GM18909 (cell line): ENCODE results near the gene RAB44.

Experiments used
- ATAC-seq: cut with Tn5 transposase; IDR thresholded peaks from one replicate; pipeline ENCODE4 v1.9.1; 2021; ENCODE audit warnings: mild to moderate bottlenecking; ENCODE audit not compliant: unreplicated experiment, poor library complexity

RAB44 gene

DNA sequence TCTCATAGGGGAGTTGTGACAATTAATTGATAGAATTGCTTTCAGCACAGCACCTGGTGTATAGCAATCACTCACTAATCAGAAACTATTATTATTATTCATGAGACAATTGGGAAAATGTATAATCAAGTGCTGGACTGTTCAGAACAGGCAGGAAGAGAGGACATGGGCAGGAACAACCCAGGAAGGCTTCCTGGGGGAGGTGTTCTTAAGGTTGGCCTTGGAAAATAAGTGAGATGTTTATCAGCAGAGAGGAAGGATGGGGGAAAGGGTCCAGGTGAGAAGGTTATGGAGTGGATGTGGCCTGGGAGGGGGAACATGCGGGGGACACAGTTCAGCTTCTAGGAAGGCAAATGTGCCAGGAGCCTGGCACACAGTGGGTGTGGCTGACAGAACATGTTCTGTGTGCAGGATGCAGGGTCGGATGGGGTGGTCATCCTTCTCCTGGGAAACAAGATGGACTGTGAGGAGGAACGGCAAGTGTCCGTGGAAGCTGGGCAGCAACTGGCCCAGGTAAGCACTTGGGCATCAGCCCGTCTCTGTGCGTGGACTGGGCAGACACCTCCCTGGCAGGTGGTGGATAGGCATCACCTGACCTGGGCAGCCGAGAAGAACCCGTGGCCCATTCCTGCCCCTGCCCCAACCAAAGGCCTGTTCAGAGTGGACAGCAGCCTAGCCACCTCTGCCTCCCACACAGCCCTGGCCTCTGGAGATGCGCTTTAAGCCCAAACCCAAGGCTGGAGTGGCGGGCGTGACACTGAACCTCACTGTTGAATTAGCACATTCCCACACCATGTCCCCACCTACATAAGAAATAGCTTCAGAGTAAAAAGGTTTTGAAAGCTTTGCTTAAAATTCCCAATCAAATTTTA, 30.9 kb downstream of the RAB44 start:
- no peak for ATAC-seq

DNA sequence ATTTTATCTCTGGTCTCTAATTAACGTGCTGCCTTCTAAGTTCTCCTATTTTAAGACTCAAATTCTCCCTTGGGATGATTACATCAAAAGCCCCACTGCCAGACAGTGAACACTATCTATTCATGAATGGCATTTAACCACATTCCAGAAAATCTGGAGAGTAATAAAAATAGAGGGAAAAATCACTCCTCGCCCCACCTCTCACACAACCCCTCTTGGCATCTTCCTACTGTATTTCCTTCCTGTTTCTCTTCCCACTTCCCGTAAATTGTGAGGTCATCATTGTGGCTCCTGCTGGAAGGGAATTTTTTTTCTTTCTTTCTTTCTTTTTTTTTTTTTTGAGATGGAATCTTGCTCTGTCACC, 31.5 kb downstream of the RAB44 start:
- no peak for ATAC-seq

DNA sequence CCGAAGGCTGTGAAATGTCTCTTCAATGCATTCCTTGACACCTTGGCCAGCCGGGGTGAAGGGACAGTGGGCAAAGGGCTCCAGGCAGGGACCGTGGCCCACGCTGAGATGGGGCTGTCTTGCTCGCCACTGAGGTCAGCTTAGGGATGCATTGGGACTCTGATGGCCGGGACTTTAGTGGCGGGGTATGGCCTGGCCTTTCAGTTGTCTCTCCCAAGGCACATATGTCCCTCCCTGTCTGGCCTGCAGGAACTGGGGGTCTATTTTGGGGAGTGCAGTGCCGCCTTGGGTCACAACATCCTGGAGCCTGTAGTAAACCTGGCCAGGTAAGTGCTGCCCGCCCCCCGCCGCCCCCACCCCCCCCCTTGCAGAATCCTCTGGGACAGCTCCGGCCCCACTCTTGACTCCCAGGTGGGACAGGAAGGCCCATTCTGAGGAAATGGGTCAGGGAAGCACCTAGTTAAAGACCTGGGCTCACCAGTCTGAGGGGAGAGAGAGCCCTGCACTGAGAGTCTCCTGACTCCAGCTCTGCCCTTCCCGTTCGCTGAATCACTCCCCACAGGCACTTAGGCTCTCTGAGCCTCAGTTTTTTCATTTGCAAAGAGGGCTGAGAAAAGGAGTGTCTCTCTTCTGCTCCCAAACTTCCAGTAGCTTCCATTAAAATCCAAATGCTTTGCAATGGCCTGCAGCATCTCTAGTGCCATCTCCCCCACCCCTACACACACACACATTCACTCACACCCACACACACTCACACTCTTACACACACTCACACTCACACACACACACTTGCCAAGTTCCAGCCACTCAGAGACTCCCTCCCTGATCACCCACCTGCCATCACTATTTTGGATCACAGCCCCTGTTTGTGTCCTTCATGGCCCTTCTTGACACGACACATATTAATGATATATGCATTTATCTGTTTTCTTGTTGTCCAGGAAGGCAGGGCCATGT, 33.1 kb downstream of the RAB44 start:
- no peak for ATAC-seq

GRCh38 chr6:36731622-36732310, 34.1 kb downstream of the RAB44 start:
- no peak for ATAC-seq

- ATAC-seq = no peak
These were observed 35.7 kb downstream of the RAB44 start for GRCh38 chr6:36733300-36733699.

- no peak for ATAC-seq
These were observed 36.9 kb downstream of the RAB44 start for GRCh38 chr6:36734486-36735060.

- no peak for ATAC-seq
These were observed 37.8 kb downstream of the RAB44 start for GRCh38 chr6:36735110-36736071.

DNA sequence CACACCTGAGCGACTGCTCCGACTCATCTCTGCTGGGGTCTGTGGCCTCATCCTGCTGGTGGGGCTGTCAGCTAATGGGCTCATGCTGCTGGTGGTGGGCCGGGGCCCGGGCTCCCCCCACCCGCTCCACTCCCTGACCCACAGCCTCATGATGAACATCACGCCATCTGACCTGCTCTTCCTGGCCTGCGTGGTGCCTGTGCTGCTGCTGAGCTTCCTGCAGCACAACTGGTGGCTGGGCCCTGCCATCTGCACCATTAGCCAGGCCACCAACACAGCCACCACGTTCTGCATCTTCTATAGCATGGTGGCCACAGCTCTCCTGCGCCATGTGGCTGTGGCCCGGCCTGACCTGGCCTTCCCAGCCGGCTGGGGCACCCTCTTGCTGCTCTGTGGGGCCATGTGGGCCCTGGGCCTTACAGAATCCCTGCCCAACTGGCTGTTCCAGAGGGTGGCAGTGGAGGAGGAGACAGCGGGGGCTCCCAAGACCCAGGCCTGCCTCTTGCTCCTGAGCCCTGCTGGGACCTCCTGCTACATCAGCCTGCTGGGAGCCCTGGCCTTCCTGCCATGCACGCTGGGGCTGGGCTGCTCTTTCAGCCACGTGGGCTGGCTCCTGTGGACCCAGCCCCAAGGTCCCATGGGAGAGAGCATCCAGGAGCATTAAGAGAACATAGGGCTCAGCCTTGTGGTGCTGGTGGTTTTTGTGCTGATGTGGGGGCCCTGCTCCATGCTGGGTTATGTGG, 39.6 kb downstream of the RAB44 start:
- no peak for ATAC-seq

- no peak for ATAC-seq
These were observed 40.5 kb downstream of the RAB44 start for GRCh38 chr6:36738108-36738507.

- ATAC-seq = no peak
These were observed 42.6 kb downstream of the RAB44 start for GRCh38 chr6:36739947-36740817.

- no peak for ATAC-seq
These were observed 43.2 kb downstream of the RAB44 start for GRCh38 chr6:36740818-36741179.

- ATAC-seq = no peak
These were observed 44.5 kb downstream of the RAB44 start for GRCh38 chr6:36742146-36742545.

GRCh38 chr6:36743032-36743431, 45.4 kb downstream of the RAB44 start:
- ATAC-seq = no peak

GRCh38 chr6:36743538-36744303, 46.1 kb downstream of the RAB44 start:
- no peak for ATAC-seq

DNA sequence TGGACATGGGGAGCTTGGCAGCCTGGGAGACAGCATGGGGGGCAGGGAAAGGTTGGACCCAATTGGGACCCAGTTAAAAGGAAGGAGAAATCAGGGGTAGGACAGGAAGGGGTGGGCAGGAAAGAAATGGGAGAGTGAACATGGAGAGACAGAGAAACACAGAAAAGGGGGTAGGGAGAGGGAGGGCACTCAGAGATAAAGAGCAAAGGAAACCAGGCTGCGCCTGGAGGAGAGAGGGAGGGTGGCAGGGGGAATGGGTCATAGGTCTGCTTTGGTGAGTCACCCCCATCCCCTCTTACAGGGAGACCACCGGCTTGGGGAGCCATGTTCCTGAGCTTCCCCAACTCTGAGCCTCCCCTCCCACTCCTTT, 46.7 kb downstream of the RAB44 start:
- no peak for ATAC-seq

DNA sequence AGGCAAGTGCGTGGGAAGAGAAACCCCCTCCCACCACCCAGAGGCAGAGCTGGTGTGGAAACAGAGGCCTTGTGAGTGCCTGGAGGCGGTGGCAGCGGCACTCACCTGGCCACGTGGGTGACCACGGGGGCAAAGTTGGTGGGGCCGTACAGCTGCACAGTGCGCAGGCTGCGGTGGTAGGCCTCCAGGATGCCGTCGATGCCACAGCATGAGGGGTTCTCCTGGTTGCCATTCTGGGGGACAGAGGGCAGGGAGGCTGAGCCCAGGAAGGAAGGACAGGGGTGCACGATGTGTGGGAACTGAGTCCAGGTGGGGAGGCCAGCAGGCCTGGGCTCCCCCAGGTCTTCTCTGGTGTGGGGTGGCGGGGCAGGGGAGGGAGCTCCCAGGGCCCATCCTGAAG, 47.7 kb downstream of the RAB44 start:
- ATAC-seq = no peak

DNA sequence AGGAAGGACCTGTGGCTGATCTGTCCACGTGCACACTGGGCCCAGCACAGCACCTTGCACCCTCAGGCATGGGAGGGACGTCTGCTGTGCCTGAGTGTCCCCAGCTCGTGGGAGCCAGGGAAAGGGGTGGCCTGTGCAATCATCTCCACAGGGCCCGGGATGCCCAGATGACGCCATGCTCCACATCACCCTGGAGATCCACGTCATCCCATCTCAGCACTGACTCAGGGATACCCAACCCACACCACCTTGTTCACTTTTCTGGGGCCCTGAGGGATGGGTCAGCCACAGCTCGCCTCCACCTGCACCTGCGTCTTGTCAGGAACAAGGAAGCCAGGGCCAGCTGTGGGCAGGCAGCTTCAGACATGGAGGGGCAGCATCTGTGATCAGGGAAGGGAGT, 48.2 kb downstream of the RAB44 start:
- ATAC-seq = no peak
